NOMO-1 (cell line): ENCODE data around the gene METTL17.

Source experiments
- DNase-seq, 2 experiments: peaks; one replicate each; lab custom pipeline; 2025; ENCODE audit not compliant: unreplicated experiment in 2 of 2; lab: John Stamatoyannopoulos, UW

The METTL17 gene

GRCh38 chr14:21041676-21042433 lies 52.1 kb downstream of the METTL17 start, which contains the start of gene RNASE7:
Gene RNASE7 (plus strand): TSS chr14:21042362. CDS start chr14:21042993, 631 bp downstream.
- DNase-seq: no peak

- DNase-seq: no peak
These were observed 53.1 kb downstream of the METTL17 start for GRCh38 chr14:21042918-21043317.

- no peak for DNase-seq
These were observed 53.7 kb downstream of the METTL17 start for GRCh38 chr14:21043387-21043973.

- DNase-seq: no peak
These were observed 54.3 kb downstream of the METTL17 start for GRCh38 chr14:21043974-21044618.
